Muscle of leg (tissue), 11 donors: Measurements from ENCODE around the gene ZNF692. TPM values are rescaled to one million over a fixed set of nuclear protein-coding genes. Genes with fewer than 3 reads are reported as not detected.
A peak's percentile ranks its signal among the peaks of the same experiment; 100 is the strongest.
"Not testable (repeated sequence)": the region's sequence is repeated elsewhere in the genome, so short reads cannot be mapped to it uniquely, and the experiment has no call there.

Experiments used
- DNase-seq: peaks from one replicate; pipeline ENCODE4 v3.0.0; 2013
- H3K27ac ChIP-seq: one replicate; pipeline ENCODE4 v1.5.1; 2013; ENCODE audit warnings: mild to moderate bottlenecking, low read length, control low read depth
- H3K27me3 ChIP-seq: one replicate; pipeline ENCODE4 v1.6.1; 2013; ENCODE audit warnings: low read length; ENCODE audit not compliant: control insufficient read depth, insufficient read depth
- H3K36me3 ChIP-seq: one replicate; pipeline ENCODE4 v1.6.1; 2013; ENCODE audit warnings: low read length; ENCODE audit not compliant: control insufficient read depth, insufficient read depth
- H3K4me1 ChIP-seq: one replicate; pipeline ENCODE4 v1.6.1; 2013; ENCODE audit warnings: low read length; ENCODE audit not compliant: control insufficient read depth, insufficient read depth
- H3K4me3 ChIP-seq: one replicate; pipeline ENCODE4 v1.5.1; 2013; ENCODE audit warnings: low read length, control low read depth
- H3K9me3 ChIP-seq: replicated peaks from 2 replicates; pipeline ENCODE4 v1.6.1; 2013; ENCODE audit warnings: low read depth, low read length; ENCODE audit not compliant: control insufficient read depth
- WGBS: methylation state at CpG from one replicate; pipeline ENCODE4 v1.1.5; 2013; ENCODE audit warnings: missing lambda C conversion rate; ENCODE audit not compliant: insufficient coverage; 5-methylcytosine and 5-hydroxymethylcytosine counted together
- polyA plus RNA-seq, 8 donors: library from polyadenylated mRNA; unstranded; fragments of 120-200 nt; gene quantifications; one replicate each; pipeline versions ENCODE4 v1.2.1 to v1.2.3, GENCODE V29; 2013; ENCODE audit warnings: inconsistent platforms in 1 of 8, low replicate concordance in 1 of 8; ENCODE audit not compliant: insufficient read length in 8 of 8, insufficient read depth in 1 of 8
- total RNA-seq: library from RNA; stranded (reverse); fragments of 120-200 nt; gene quantifications from one replicate; pipeline ENCODE4 v1.2.4, GENCODE V29; 2013

Gene ZNF692
- total and polyA plus RNA-seq, 9 donors = 18.8 to 42.8 (median 32.1) TPM

- no peak for DNase-seq
- H3K36me3 ChIP-seq = no peaks in the 10 kb centered on the region
- H3K27me3 ChIP-seq = peaks cover 5% of the 10 kb centered on the region
- no peak overlapping the region for H3K4me3 ChIP-seq
- H3K27ac ChIP-seq = no peak overlapping the region
- H3K4me1 ChIP-seq = no peaks in the 10 kb centered on the region
- 41% methylated on average over 7 of the region's 9 CpGs for WGBS
- H3K9me3 ChIP-seq = no peaks in the 10 kb centered on the region
These were observed 38.8 kb upstream of the ZNF692 start for GRCh38 chr1:248897412-248898337.

GRCh38 chr1:248894837-248895236 lies 36.0 kb upstream of the ZNF692 start:
- Histone ChIP-seq H3K27ac (no peak overlapping the region), H3K4me1 (no peaks in the 10 kb centered on the region), H3K9me3 (no peaks in the 10 kb centered on the region), H3K27me3 (peaks cover 5% of the 10 kb centered on the region), H3K36me3 (no peaks in the 10 kb centered on the region), H3K4me3 (no peak overlapping the region)
- no peak for DNase-seq

- WGBS = no CpG with 5 or more reads among the region's 1 CpG
- no peak for DNase-seq
- H3K27ac ChIP-seq = no peak overlapping the region
- H3K36me3 ChIP-seq = no peaks in the 10 kb centered on the region
- peaks cover under 1% of the 10 kb centered on the region for H3K27me3 ChIP-seq
- H3K4me1 ChIP-seq = no peaks in the 10 kb centered on the region
- no peaks in the 10 kb centered on the region for H3K9me3 ChIP-seq
- H3K4me3 ChIP-seq = no peak overlapping the region
These were observed 33.7 kb upstream of the ZNF692 start for GRCh38 chr1:248892590-248892989.

GRCh38 chr1:248891758-248892157 lies 32.9 kb upstream of the ZNF692 start:
- Histone ChIP-seq H3K36me3 (no peaks in the 10 kb centered on the region), H3K4me3 (no peak overlapping the region), H3K27ac (no peak overlapping the region), H3K4me1 (no peaks in the 10 kb centered on the region), H3K9me3 (no peaks in the 10 kb centered on the region), H3K27me3 (no peaks in the 10 kb centered on the region)
- no CpG with 5 or more reads among the region's 2 CpGs for WGBS
- DNase-seq = no peak

- Histone ChIP-seq H3K27ac (no peak overlapping the region), H3K4me3 (no peak overlapping the region), H3K36me3 (no peaks in the 10 kb centered on the region), H3K27me3 (no peaks in the 10 kb centered on the region), H3K4me1 (peaks cover 3% of the 10 kb centered on the region), H3K9me3 (no peaks in the 10 kb centered on the region)
- DNase-seq = no peak
- WGBS = 85% methylated on average over 6 of the region's 9 CpGs
These were observed 31.9 kb upstream of the ZNF692 start for GRCh38 chr1:248890549-248891498.

GRCh38 chr1:248889914-248890243 lies 31.0 kb upstream of the ZNF692 start:
- not testable (repeated sequence) for H3K27me3 ChIP-seq, H3K4me1 ChIP-seq
- 90% methylated on average over 6 of the region's 10 CpGs for WGBS

GRCh38 chr1:248886237-248886895 lies 27.5 kb upstream of the ZNF692 start:
- Histone ChIP-seq H3K36me3 (no peaks in the 10 kb centered on the region), H3K27me3 (no peaks in the 10 kb centered on the region), H3K27ac (no peak overlapping the region), H3K4me1 (peaks cover 3% of the 10 kb centered on the region), H3K9me3 (no peaks in the 10 kb centered on the region), H3K4me3 (no peak overlapping the region)
- peak; percentile 87 for DNase-seq
- no CpG with 5 or more reads among the region's 1 CpG for WGBS

More at GRCh38 chr1:248889914-248890243, 31.0 kb upstream of the ZNF692 start:
- DNase-seq, H3K9me3 ChIP-seq, H3K27ac ChIP-seq, H3K4me3 ChIP-seq, H3K36me3 ChIP-seq: not testable (repeated sequence)

GRCh38 chr1:248885646-248886045 lies 26.8 kb upstream of the ZNF692 start:
- no peak for DNase-seq
- Histone ChIP-seq H3K4me1 (peaks cover 3% of the 10 kb centered on the region), H3K9me3 (no peaks in the 10 kb centered on the region), H3K27ac (no peak overlapping the region), H3K27me3 (no peaks in the 10 kb centered on the region), H3K4me3 (no peak overlapping the region), H3K36me3 (no peaks in the 10 kb centered on the region)
- WGBS = no CpG with 5 or more reads among the region's 1 CpG

- DNase-seq = no peak
- H3K4me1 ChIP-seq = peaks cover 3% of the 10 kb centered on the region
- no peak overlapping the region for H3K4me3 ChIP-seq
- no peak overlapping the region for H3K27ac ChIP-seq
- H3K36me3 ChIP-seq = no peaks in the 10 kb centered on the region
- no peaks in the 10 kb centered on the region for H3K9me3 ChIP-seq
- no peaks in the 10 kb centered on the region for H3K27me3 ChIP-seq
- WGBS = no CpG with 5 or more reads among the region's 1 CpG
These were observed 25.9 kb upstream of the ZNF692 start for GRCh38 chr1:248884632-248885295.
